ENCODE results near the gene TRMT11.
A peak's percentile ranks its signal among the peaks of the same experiment; 100 is the strongest.
"Not testable (repeated sequence)": the region's sequence is repeated elsewhere in the genome, so short reads cannot be mapped to it uniquely, and the experiment has no call there.

The TRMT11 gene

GRCh38 chr6:125986301-125987025 is at the start of gene TRMT11:
TSS of gene TRMT11 (plus strand) at chr6:125986540. CDS start at chr6:125986551, 11 bp downstream.
- DNase-seq (ENCODE audit: low read depth in 2 of 3, low spot score in 2 of 3): peak; percentile 51 to 69 (median 68)

- DNase-seq (ENCODE audit: low read depth in 2 of 3, low spot score in 2 of 3): no peak
Measured at GRCh38 chr6:125939026-125939425, 47.3 kb upstream of the TRMT11 start.

GRCh38 chr6:125939791-125940190 is 46.5 kb upstream of the TRMT11 start:
- no peak for DNase-seq (ENCODE audit: low read depth in 2 of 3, low spot score in 2 of 3)

- no peak for DNase-seq (ENCODE audit: low read depth in 2 of 3, low spot score in 2 of 3)
Measured at GRCh38 chr6:125940247-125941041, 45.9 kb upstream of the TRMT11 start.

- DNase-seq (ENCODE audit: low read depth in 2 of 3, low spot score in 2 of 3): no peak
Measured at GRCh38 chr6:125942672-125943527, 43.4 kb upstream of the TRMT11 start.

- no peak for DNase-seq (ENCODE audit: low read depth in 2 of 3, low spot score in 2 of 3)
Measured at GRCh38 chr6:125943528-125944433, 42.6 kb upstream of the TRMT11 start.

- no peak for DNase-seq (ENCODE audit: low read depth in 2 of 3, low spot score in 2 of 3)
Measured at GRCh38 chr6:125944434-125944816, 41.9 kb upstream of the TRMT11 start.

GRCh38 chr6:125944896-125945295 is 41.4 kb upstream of the TRMT11 start:
- no peak for DNase-seq (ENCODE audit: low read depth in 2 of 3, low spot score in 2 of 3)

GRCh38 chr6:125945378-125946141 is 40.8 kb upstream of the TRMT11 start:
- no peak for DNase-seq (ENCODE audit: low read depth in 2 of 3, low spot score in 2 of 3)

- no peak for DNase-seq (ENCODE audit: low read depth in 2 of 3, low spot score in 2 of 3)
Measured at GRCh38 chr6:125947615-125948014, 38.7 kb upstream of the TRMT11 start.

GRCh38 chr6:125948455-125948854 is 37.9 kb upstream of the TRMT11 start:
- DNase-seq (ENCODE audit: low read depth in 2 of 3, low spot score in 2 of 3): no peak

GRCh38 chr6:125949069-125949468 is 37.3 kb upstream of the TRMT11 start:
- DNase-seq (ENCODE audit: low read depth in 2 of 3, low spot score in 2 of 3): no peak

GRCh38 chr6:125950293-125950692 is 36.0 kb upstream of the TRMT11 start:
- DNase-seq (ENCODE audit: low read depth in 2 of 3, low spot score in 2 of 3): no peak

GRCh38 chr6:125950716-125951115 is 35.6 kb upstream of the TRMT11 start:
- DNase-seq (ENCODE audit: low read depth in 2 of 3, low spot score in 2 of 3): not testable (repeated sequence)

GRCh38 chr6:125951323-125951722 is 35.0 kb upstream of the TRMT11 start:
- no peak for DNase-seq (ENCODE audit: low read depth in 2 of 3, low spot score in 2 of 3)

- no peak for DNase-seq (ENCODE audit: low read depth in 2 of 3, low spot score in 2 of 3)
Measured at GRCh38 chr6:125952764-125953501, 33.4 kb upstream of the TRMT11 start.

- no peak for DNase-seq (ENCODE audit: low read depth in 2 of 3, low spot score in 2 of 3)
Measured at GRCh38 chr6:125953502-125953875, 32.9 kb upstream of the TRMT11 start.

- no peak for DNase-seq (ENCODE audit: low read depth in 2 of 3, low spot score in 2 of 3)
Measured at GRCh38 chr6:125954735-125955339, 31.5 kb upstream of the TRMT11 start.

- DNase-seq (ENCODE audit: low read depth in 2 of 3, low spot score in 2 of 3): no peak
Measured at GRCh38 chr6:125955973-125956372, 30.4 kb upstream of the TRMT11 start.
